Duodenal mucosa (tissue), 2 donors: ENCODE results near the gene OSTN.

ENCODE experiments used
- H3K27ac ChIP-seq: one replicate; pipeline ENCODE4 v1.7.0; 2013; ENCODE audit warnings: low read depth, low read length
- H3K27me3 ChIP-seq, 2 donors: one replicate each; pipeline ENCODE4 v1.7.0; 2013; ENCODE audit warnings: low read length in 2 of 2, control low read depth in 1 of 2; ENCODE audit not compliant: insufficient read depth in 2 of 2, control insufficient read depth in 1 of 2
- H3K36me3 ChIP-seq, 2 donors: one replicate each; pipeline ENCODE4 v1.7.0; 2013; ENCODE audit warnings: low read length in 2 of 2, control low read depth in 1 of 2; ENCODE audit not compliant: insufficient read depth in 2 of 2, control insufficient read depth in 1 of 2
- H3K4me1 ChIP-seq, 2 donors: one replicate each; pipeline ENCODE4 v1.7.0; 2013; ENCODE audit warnings: low read length in 2 of 2, control low read depth in 1 of 2; ENCODE audit not compliant: insufficient read depth in 2 of 2, control insufficient read depth in 1 of 2
- H3K4me3 ChIP-seq, 2 donors: one replicate each; pipeline ENCODE4 v1.7.0; 2013; ENCODE audit warnings: low read length in 2 of 2, low read depth in 1 of 2
- H3K9ac ChIP-seq, 2 donors: one replicate each; pipeline ENCODE4 v1.7.0; 2013; ENCODE audit warnings: low read length in 2 of 2, low read depth in 1 of 2
- H3K9me3 ChIP-seq, 2 donors: one replicate each; pipeline ENCODE4 v1.7.0; 2013; ENCODE audit warnings: low read length in 2 of 2, control low read depth in 1 of 2; ENCODE audit not compliant: control insufficient read depth in 1 of 2

Gene OSTN, protein sequence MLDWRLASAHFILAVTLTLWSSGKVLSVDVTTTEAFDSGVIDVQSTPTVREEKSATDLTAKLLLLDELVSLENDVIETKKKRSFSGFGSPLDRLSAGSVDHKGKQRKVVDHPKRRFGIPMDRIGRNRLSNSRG

GRCh38 chr3:191198932-191199331 is at the start of gene OSTN:
Gene OSTN (plus strand): TSS chr3:191199241. CDS start chr3:191212533, 13,292 bp downstream.
- H3K27me3 ChIP-seq: no peaks in the 10 kb centered on the region
- no peak within 1 kb of the TSS for H3K9ac ChIP-seq
- H3K9me3 ChIP-seq: no peaks in the 10 kb centered on the region

DNA sequence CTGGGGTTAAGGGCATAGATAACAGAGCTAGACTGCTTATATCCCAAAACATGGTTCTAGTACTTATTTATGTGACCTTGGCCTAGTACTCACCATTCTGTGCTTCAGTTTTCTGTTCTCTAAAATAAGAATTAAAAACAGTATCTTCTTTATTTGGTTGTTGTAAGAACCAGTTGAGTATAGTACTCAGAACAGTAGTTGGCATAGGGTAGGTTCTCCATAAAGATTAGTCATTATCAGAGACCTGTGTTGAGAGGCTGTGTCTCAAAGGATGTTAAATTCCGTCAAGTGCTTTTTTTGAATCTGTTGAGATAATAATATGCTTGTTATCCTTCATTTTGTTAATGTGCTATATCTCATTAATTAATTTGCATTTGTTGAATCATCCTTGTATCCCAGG is 47.4 kb upstream of the OSTN start:
- no peak overlapping the region for H3K9ac ChIP-seq
- no peaks in the 10 kb centered on the region for H3K4me1 ChIP-seq

More at GRCh38 chr3:191198932-191199331, at the start of gene OSTN:
- Histone ChIP-seq H3K36me3 (no peaks in the 10 kb centered on the region), H3K4me1 (no peaks in the 10 kb centered on the region), H3K27ac (no peak within 1 kb of the TSS), H3K4me3 (no peak within 1 kb of the TSS)

DNA sequence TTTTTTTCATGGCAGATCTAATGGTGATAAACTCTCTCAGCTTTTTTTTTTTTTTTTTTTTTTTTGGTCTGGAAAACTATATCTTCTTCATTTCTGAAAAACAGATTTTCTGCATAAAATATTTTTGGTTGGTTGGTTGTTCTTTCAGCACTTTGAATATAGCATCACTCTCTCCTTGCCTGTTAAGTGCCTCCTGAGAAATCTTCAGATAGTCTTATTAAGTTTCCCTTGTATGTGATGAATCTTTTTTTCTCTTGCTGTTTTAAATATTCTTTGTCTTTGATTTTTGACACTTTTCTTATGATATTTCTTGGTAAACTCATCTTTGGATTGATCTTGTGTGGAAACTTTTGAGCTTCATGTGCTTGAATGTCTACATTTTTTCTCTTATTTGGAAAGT is 44.2 kb upstream of the OSTN start:
- no peak overlapping the region for H3K27ac ChIP-seq
- H3K27me3 ChIP-seq: no peaks in the 10 kb centered on the region
- H3K4me3 ChIP-seq: no peak overlapping the region
- H3K9me3 ChIP-seq: peaks cover 2 to 20% of the 10 kb centered on the region in 2 donors
- H3K4me1 ChIP-seq: no peaks in the 10 kb centered on the region
- no peak overlapping the region for H3K9ac ChIP-seq
- no peaks in the 10 kb centered on the region for H3K36me3 ChIP-seq

More for the DNA sequence above, 47.4 kb upstream of the OSTN start:
- H3K27me3 ChIP-seq: no peaks in the 10 kb centered on the region
- no peak overlapping the region for H3K4me3 ChIP-seq
- H3K27ac ChIP-seq: no peak overlapping the region
- peaks cover 2 to 20% of the 10 kb centered on the region in 2 donors for H3K9me3 ChIP-seq
- H3K36me3 ChIP-seq: no peaks in the 10 kb centered on the region

DNA sequence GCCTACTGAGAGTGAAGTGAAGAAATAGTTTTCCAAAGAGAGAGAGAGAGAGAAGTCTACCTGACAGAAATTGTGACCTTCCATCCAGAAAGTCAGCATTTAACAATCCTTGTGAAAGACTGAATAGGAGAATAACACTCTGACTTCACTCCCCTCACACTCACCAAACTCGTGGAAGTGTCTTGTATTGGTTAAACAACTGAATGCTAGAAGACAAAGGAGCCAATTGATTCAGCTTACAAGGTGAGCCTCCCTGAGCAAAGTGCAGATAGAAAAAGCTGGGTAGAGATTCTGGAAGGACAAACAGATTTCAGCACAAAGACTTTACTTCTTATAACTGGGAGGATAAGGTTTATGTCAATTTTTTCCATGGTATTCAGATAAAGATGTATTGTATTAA is 40.8 kb upstream of the OSTN start:
- H3K4me1 ChIP-seq: no peaks in the 10 kb centered on the region
- no peaks in the 10 kb centered on the region for H3K27me3 ChIP-seq
- H3K9ac ChIP-seq: no peak overlapping the region
- no peak overlapping the region for H3K4me3 ChIP-seq
- peaks cover 2 to 20% of the 10 kb centered on the region in 2 donors for H3K9me3 ChIP-seq
- H3K36me3 ChIP-seq: no peaks in the 10 kb centered on the region
- H3K27ac ChIP-seq: no peak overlapping the region

- H3K4me1 ChIP-seq: no peaks in the 10 kb centered on the region
- no peak overlapping the region for H3K4me3 ChIP-seq
- no peaks in the 10 kb centered on the region for H3K27me3 ChIP-seq
- no peak overlapping the region for H3K9ac ChIP-seq
- no peak overlapping the region for H3K27ac ChIP-seq
- peaks cover 2 to 20% of the 10 kb centered on the region in 2 donors for H3K9me3 ChIP-seq
- H3K36me3 ChIP-seq: no peaks in the 10 kb centered on the region
Measured at GRCh38 chr3:191158815-191159214, 40.2 kb upstream of the OSTN start.

GRCh38 chr3:191165802-191166201 is 33.2 kb upstream of the OSTN start:
- no peak overlapping the region for H3K9ac ChIP-seq

GRCh38 chr3:191166368-191166767 is 32.7 kb upstream of the OSTN start:
- no peak overlapping the region for H3K27ac ChIP-seq
- H3K9ac ChIP-seq: no peak overlapping the region
- no peaks in the 10 kb centered on the region for H3K4me1 ChIP-seq
- H3K9me3 ChIP-seq: no peaks in the 10 kb centered on the region
- H3K36me3 ChIP-seq: no peaks in the 10 kb centered on the region
- H3K27me3 ChIP-seq: no peaks in the 10 kb centered on the region
- H3K4me3 ChIP-seq: no peak overlapping the region

More at GRCh38 chr3:191165802-191166201, 33.2 kb upstream of the OSTN start:
- no peaks in the 10 kb centered on the region for H3K4me1 ChIP-seq
- H3K4me3 ChIP-seq: no peak overlapping the region
- H3K9me3 ChIP-seq: no peaks in the 10 kb centered on the region
- H3K36me3 ChIP-seq: no peaks in the 10 kb centered on the region
- H3K27ac ChIP-seq: no peak overlapping the region
- H3K27me3 ChIP-seq: no peaks in the 10 kb centered on the region

GRCh38 chr3:191169566-191169965 is 29.5 kb upstream of the OSTN start:
- H3K36me3 ChIP-seq: no peaks in the 10 kb centered on the region
- no peak overlapping the region for H3K9ac ChIP-seq
- no peaks in the 10 kb centered on the region for H3K4me1 ChIP-seq
- no peak overlapping the region for H3K27ac ChIP-seq
- H3K27me3 ChIP-seq: no peaks in the 10 kb centered on the region
- H3K4me3 ChIP-seq: no peak overlapping the region
- no peaks in the 10 kb centered on the region for H3K9me3 ChIP-seq

DNA sequence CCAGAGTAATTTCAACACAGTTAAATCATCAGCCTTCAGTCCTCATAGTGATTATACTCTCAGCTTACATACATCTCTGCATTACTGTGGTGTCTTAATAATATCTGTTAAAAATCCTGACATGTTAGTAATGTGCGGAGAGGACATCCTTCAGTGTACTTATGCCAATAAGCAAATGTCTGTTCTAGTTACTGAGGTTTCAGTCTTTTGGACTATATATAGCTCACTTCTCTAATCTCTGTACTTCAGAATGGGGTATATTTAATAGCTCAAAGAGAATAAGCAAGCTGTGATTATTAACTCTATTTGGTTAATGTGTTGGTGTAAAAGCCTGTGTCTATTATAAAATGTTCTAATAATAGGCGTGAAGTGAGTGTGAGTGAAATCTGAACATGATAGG is 28.9 kb upstream of the OSTN start:
- H3K27me3 ChIP-seq: no peaks in the 10 kb centered on the region
- H3K9ac ChIP-seq: no peak overlapping the region
- H3K4me1 ChIP-seq: no peaks in the 10 kb centered on the region
- H3K27ac ChIP-seq: no peak overlapping the region
- no peak overlapping the region for H3K4me3 ChIP-seq
- H3K9me3 ChIP-seq: no peaks in the 10 kb centered on the region
- no peaks in the 10 kb centered on the region for H3K36me3 ChIP-seq

GRCh38 chr3:191175102-191175501 is 23.9 kb upstream of the OSTN start:
- Histone ChIP-seq H3K27ac (no peak overlapping the region), H3K9me3 (no peaks in the 10 kb centered on the region)

More at GRCh38 chr3:191175102-191175501, 23.9 kb upstream of the OSTN start:
- H3K36me3 ChIP-seq: no peaks in the 10 kb centered on the region
- no peak overlapping the region for H3K4me3 ChIP-seq
- no peak overlapping the region for H3K9ac ChIP-seq
- no peaks in the 10 kb centered on the region for H3K27me3 ChIP-seq
- H3K4me1 ChIP-seq: no peaks in the 10 kb centered on the region
